HG02678 (cell line): ENCODE measurements around the gene AUTS2.

ENCODE experiments used
- ATAC-seq: cut with Tn5 transposase; IDR thresholded peaks from one replicate; pipeline ENCODE4 v1.9.1; 2021; ENCODE audit warnings: mild to moderate bottlenecking, moderate library complexity; ENCODE audit not compliant: unreplicated experiment

The AUTS2 gene

DNA sequence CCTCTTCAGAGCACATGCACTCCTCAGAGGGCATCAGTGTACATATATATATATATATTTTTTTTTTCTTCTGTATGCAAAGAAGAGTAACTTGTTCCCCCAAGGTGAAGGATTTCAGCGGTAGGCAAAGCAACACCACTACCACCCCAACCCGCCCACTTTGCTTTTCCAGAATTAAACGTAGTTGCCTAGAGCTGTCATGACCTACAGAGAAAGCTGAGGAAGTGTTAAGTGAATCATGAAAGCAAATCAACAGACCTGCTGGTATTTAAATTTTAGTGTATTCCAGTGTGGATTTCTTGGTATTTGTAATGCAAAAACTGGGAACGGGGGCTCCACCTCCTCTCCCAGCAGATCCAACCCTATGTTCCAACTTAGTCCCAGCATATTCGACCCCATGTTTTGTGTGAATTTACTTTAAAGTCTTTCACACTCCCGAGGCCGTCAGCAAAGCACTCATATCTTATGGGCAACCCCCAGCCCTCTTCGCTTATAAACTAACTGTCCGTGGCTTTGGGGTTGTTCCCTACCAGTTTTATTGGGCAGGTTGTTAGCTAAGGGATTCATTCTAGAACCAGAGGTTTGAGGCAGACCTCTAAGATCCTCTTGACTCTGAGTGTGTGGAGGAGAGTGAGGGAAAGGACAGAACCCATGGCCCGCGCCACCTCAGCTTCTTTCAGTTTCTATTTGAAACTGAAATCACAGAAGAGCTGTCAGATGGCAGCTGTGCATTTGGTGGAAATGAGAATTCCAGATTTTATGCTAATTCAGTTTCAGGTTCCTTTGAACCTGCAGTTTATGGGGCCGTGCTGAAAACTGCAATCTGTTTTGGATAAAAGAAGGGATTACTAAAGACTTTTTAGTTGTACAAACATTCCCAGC is 1083.4 kb downstream of the AUTS2 start:
- ATAC-seq, result peak; percentile 82

DNA sequence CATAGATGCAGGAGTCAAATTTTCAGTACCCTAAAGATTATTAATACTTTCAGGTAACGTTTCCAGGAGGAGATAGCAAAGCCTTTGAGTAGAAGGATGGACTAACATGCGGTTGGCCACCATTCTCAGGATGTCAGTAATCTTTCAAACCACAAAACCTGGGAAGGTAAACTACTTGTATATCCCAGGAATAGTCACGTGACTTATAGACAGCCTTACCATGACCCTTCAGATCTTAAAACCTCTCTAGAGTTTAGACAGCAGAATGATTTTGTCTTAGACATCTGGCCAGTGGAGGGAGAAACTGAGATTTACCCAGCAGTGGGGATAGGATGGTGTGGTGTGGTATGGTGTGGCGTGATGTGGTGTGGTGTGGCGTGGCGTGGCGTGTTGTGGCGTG is 1085.9 kb downstream of the AUTS2 start:
- ATAC-seq, result no peak

DNA sequence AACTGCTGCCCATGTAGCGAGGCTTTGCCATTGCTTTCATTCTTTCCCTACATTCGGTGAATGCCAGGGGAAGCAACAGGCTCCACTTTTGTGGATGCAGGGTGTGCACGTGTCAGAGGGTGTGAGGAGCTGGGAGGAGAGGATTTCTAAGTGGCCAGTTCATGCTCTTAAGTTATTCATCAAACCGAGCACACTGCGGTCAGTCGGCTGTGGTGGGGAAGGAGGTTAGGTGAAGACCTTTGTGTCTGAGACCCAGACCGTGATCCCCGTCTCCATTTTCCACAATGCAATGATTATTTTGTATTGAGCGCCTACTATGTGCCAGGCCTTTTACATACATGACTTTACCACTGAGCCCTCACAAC is 1095.0 kb downstream of the AUTS2 start:
- ATAC-seq, result no peak

DNA sequence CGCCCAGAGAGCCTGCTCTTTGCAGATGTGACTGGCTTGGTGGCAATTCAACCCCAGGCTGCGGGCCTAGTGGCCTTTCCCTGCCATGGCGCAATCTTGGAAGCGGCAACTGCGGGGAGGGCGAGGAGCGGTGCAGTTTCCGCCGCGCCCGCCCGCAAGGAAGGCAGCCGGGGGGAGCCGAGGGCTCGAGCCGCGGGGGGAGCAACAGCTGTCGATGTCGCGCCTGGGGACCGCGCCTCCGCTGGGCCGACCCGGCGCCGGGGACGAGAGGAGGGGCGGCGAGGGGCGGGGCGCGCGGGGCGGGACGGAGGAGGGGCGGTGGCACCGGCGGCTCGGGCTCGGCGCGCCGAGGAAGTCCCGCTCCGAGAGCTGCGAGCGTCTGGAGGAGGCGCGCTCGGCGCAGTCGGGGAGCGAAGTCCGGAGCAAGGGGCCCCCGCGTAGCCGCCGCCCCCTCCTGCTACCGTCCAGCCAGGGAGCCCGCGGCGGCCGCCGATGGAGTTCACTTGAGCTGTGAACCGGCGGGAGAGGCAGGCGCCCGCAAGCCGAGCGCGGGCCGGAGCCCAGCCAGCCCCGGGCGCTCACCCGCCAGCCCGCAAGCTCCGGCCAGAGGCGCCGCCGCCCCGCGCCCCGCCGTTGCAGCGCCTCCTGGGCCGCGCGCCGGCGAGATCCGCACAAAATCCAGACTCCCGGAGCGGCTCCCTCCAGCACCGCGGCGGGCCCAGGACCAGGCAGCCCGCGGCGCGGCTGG is 1095.6 kb downstream of the AUTS2 start:
- peak; percentile 70 for ATAC-seq

DNA sequence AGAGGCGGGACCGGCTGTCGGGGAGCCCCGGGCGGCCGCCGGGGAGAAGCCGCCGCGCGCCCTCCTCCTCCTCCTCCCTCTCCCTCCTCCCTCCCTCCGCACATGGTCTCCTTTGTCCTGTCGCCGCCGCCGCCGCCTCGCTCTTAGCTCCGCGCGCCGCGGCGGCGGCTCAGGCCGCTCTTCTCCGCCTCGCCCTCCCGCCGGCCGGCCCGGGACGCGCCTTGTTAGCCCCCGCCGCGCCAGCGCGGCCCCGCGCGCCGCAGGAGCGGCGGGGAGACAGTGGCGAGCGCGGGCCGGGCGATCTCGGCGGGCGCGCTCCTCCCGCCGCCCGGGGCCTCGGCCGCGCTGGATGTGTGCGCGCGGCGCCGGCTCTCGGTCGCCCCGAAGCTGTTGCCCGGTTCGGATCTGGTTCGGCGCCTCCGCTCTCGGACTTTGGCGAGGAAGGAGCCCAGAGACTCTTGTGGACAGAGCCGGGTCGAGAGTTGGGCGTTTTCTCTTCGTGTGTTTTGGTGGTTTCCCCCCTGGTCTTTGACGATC is 1096.2 kb downstream of the AUTS2 start:
- peak; percentile 39 for ATAC-seq

DNA sequence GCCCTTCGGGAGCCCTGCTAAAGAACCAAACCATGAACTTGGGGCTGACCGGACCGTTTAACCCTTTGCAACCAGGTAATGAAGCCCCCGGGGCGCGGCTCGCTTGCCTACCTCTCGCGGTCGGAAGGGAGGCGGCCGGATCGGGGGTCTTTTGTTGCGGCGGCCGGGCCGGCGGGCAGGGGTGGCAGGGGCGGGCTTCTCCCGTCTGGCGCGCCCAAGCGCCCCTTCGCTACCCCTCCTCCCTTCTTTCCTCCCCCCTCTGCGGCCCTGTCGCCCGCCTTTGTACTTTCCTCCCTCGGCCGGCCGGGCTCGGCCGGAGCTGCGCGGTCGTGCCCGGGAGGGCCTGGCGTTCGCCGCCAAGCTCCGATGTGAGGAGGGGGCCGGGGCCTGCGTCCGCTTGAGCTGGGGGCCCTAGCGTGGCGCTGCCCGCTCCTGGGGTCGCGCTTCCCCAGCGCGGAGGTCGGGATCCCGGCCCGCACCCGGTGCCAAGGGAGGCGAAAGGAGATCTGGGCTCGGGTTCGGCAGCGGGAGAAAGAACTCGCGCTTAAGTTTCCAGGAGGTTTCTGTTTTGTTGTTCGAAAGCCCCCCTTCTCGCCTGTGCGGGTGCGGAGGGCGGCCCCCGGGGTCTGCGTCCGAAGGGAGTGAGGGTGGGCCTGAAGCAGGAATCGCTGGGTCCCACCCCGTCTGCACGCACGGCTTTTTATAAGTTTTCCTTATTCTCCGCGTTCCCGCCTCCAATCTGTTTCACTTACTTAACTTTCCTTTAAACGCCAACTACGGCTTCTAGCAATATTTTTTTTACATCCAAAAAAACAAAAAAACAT is 1096.9 kb downstream of the AUTS2 start:
- ATAC-seq, result no peak

DNA sequence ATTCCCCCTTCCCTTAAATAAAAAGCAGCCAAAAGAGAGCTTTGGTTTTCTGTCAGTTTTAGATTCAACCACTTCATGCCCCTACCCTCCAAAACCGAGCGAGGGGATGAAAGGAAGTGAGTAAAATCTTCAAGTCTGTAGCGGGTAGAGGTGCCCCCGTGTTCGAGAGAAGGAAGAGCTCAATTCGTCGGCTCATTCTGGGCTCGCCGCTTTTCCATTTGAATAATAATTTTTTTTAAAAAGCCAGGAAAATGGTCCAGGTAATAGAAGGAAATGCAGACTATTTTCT is 1097.5 kb downstream of the AUTS2 start:
- no peak for ATAC-seq

DNA sequence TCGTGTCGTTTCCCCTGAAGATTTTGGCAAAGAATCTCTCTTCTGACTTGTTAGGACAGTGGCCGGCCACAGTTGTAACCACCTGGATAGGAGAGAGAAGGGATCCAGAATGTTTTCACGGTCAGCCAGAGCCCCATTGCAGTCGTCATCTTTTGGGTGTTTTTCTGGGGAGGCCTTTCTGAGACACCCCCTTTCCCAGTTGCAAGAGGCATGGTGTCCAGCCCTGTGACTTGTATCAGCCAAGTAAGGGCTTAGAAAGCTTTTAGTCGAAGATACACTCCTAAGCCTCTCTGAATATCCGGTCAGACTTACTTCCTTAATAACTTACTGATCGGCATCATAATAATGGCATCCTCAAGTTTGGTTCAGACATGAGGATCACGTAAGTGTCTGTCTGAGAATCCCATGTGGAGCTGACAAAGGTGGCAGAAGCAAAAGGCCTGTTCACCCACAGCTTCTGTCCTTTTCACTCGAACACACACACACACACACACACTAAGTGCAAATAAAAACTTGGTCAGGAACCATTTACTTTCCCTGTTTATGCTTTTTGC is 1098.0 kb downstream of the AUTS2 start:
- no peak for ATAC-seq

DNA sequence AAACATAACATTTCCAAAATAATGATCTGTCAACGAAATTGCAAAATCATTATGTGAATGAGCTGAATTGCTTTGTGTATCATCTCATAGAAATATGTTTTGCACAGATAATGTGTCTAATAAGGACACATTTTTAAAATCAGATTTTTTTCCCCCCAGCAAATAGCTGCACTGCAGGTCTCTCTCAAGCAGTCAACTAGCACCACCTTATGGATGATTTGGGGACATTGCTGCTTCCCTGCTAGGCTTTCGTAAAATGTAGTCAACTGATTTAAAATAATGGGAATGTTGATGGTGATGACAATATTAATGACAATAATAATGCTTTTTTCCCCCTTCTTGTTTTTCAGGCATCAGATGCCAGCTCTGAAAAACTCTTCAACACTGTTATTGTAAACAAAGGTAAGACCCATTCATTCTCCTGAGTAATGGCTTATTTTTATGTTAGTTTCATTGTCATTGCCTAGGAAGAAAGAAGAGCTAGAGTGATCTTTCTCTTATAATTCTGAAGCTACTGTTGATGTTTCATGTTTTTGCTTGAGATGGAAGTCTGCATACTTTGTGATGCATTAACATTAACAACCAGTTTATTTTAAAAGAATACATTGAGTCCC is 1100.1 kb downstream of the AUTS2 start:
- no peak for ATAC-seq

DNA sequence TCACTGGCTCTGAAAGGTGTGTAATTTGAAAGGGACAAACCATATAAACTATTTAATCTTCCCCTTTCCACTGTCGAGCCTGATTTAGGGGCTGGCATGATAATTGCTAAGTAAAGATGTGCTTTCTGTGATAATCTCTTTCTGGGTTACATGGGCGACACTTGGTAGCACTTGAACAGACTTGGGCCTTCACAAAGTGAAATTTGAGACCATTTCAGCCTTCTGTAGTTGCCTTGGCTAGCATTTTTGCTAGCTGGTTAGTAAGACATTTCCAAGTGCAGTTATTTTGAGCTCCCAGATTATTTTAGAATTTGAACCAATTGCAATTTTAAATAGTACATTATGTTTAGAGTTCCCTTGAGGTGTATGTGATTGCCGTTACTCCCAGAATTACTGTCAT is 1101.0 kb downstream of the AUTS2 start:
- no peak for ATAC-seq

DNA sequence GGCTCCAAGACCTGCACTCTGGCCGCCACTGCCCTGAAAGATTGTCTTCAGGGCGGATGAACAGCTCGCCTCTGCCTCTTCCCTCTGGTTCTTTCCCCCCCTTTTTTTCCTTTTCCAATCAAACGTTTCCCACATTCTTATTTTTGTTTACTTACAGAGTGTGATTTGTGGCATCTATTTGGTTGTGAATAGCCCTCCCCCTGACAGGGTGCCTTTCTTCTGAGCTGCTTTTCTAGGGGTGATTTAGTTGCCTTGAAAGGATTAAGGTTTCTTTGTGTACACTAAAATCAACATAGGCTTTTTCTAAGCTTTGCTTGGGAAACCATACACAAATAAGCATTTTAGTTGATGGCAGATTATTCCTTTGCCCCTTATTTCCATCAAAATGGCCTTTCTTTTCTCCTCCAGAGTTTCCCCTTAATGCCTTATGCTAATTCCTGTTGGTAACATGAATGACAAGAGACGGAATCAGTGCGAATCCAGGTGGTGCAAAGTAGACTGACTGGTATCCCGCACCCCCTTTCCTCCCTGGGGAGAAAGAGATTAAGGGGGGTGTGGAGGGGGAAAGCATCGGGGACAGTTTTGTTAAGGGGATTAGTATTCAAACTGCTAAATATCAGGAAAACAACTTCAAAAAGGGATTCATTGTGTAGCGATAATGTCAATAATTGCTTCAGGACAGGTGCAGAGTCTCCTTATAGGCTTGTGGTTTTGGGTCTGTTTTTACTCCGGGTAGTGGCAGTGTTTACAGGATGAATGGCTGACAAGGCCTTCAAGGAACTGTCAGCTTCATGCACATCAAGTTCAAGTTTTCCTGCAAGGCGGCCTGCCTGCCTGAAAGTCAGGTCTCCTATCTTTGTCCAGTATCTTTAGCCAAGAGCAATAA is 1102.0 kb downstream of the AUTS2 start:
- ATAC-seq, result no peak

DNA sequence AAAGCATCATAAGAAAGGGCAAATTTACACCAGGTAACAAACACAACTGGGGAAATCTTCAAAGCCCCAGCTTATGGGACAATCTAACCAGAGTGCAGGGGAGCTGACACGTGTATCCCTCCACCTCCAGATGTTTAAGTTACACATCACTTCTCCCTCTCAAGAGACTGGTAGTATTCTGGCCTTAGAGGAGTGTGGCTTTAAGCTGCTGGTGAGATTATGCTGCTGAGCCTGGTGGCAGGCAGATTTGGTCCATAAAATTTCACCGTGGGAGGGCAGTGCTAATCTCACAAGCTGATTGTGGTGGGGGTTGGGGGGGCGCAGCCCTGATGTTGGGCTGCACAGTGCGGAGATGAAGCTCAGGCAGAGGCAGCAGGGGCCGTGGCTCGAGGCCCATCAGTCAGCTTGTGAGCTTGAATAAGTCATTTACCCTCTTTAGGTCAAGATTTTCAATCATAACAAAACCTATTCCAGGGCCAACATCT is 1102.7 kb downstream of the AUTS2 start:
- ATAC-seq, result no peak

DNA sequence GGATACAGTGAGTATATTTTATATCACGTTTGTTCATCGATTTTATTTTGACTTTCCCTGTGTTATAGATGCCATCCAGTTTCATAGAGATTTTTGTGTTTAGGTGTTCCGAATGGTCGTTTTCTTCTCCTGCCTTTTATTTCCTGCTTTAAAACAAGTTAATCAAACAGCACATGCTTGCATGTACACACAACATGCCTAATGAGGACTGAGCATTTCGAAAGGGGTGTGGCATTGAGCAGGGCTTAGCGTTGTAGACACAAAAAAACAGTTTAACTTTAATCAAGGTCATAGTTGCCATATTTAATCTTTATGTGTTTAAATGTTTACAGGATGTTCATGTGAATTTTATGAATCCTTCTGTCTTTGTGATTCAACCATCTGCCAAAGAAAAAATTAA is 1103.2 kb downstream of the AUTS2 start:
- no peak for ATAC-seq

DNA sequence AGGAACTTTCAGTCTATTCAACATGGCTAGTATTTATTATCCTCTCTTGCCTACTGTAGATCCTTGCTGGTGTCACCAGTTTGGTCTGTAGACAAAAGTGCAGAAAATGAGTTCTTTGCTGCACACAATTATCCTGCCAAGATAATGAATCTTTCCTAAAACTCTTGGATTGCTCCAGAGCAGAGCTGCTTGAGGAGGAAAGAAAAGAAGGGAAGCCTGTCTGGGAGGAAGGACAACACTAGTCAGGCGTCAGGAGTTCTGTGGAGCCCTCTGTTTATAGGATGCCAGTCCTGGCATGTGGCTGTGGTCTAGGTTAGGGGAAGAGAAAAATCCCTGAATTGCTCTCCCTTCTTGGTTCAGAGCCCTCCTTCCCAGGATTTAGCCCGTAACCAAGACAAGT is 1103.7 kb downstream of the AUTS2 start:
- ATAC-seq, result no peak

DNA sequence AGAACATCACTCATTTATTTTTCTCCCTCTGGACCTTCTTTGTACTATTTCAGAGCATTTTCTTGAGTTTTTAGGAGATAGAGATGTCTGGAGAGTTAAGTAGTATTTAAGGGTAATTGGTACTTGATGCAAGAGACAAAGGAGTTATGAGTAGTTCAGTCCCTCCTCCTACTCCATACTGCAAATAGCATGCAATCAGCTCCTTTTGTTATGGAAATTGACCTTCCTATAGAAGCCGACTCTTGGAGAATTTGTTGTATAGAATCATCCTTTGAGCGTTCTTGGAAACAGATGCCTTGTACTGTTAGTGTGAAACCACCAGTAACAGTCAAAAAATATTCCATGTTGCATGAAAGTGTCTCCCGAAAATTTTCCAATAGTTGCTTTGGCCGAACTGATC is 1105.5 kb downstream of the AUTS2 start:
- ATAC-seq, result no peak

DNA sequence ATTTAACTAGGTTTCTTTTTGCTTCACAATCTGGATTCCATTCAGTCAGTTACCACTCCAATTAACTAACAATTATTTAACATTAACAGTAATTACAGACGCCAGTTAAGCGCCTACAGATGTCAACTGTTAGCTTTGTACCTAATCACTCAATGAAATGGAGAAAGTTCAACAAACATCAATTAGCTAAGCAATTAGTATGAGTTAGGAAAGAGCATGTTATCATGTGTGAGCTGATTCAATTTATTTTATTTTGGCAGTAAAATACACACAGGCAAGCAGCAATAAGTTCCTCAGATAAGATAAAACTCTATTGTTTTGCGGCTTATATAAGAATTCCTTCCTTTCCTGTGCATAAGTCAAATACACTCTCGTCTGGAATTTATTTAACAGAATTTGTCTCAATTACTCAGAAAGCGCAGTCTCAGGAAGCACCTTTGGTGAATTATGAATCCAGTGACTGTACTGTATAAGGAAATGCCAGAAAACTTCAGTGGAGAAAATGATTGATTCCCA is 1106.6 kb downstream of the AUTS2 start:
- no peak for ATAC-seq

DNA sequence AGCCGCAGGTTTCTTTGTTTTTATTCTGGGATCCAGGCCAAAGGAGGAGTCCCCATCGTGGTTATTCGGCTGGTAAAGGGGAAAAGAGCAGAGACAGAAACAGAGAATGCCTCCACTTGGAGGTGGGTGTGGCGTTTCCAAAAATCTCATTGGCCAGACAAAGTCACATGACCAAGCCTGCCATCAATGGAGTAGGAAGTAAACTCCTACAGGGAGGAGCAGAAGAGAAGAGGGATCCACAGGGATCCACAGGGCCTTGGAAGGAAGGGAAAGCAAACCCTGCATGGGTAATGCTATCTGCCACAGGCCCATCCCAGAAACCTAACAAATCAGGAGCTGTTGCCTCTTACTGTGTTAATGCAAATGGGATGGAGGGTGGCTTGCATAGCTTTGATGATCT is 1107.9 kb downstream of the AUTS2 start:
- no peak for ATAC-seq

DNA sequence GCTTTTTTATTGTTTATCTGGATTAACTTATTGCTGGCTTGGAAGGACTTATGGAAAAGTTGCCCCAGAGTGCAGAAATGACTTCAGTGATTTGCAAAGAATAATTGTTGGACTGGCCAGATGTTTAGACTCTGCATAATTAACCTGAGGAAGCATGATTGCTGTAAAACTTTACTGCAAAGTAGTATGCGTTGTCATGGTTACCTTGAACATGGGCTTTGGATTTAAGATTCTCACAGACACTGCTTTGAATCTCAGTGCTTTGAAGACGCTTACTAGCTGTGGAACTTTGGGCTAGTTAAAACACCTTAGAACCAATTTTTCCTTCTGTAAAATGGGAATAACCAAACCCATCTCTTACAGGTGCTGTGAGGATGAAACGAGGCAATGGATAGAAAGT is 1108.4 kb downstream of the AUTS2 start:
- no peak for ATAC-seq

DNA sequence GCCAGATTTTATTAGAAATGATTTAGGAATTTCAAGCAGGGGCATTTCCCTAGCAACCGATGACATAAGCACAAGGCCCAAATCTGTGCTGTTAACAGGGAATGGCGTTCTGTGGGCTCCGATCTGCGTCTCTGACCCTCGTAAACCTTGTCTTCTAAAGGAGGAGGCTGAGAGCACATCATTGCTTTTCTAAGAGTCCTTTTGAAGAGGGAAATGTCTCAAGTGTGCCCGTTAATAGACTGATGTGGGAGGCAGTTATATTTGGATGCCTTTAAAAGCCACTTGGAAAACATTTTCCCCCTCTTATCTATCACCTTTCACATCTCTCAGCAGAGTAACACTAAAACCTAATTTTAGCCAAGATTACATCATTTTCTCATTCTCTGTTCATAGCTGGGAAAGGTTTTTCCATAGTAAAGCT is 1109.6 kb downstream of the AUTS2 start:
- no peak for ATAC-seq
